GM19395 (cell line): ENCODE data around the gene ATG9A.

Experiments used
- ATAC-seq: cut with Tn5 transposase; IDR thresholded peaks from one replicate; pipeline ENCODE4 v1.9.1; 2021; ENCODE audit warnings: mild to moderate bottlenecking, moderate library complexity; ENCODE audit not compliant: unreplicated experiment

Gene ATG9A

DNA sequence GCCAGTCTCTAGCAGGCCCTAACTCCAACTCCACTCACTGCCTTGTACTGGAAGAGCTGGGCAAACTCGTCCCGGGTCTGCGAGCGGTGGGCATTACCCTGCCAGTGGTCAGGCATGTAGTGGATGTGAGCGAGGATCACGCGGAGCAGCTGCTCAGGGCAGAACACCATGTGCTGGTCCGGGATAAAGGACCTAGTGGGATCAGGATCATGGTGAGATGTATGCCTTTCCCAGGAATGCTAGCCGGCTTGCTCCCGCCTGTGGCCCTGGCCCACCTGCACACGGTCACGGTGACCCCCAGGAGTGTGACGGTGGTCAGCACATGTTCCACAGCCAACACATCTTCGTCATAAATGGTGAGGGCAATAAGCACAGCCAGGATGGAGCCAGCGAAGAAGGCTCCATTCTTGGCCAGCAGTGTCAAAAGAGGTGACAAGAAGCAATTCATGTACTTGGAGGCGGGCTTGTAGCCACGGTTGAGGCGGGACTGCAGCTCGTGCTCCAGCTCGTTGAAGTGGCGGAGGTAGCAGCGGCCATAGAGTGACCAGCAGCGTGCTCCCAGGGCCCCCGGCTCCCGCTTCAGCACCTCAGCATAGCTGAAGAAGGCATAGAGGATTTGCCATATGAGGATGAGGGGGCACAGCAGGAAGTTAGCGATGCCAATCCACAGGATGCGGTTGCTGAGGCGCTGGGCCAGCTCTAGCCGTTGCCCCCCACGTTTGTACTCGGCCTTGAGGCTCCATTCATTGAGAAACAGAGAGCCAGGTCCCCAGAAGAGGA lies 5.4 kb downstream of the ATG9A start:
- ATAC-seq: no peak

- no peak for ATAC-seq
These were observed 7.4 kb downstream of the ATG9A start for GRCh38 chr2:219221957-219222518.

DNA sequence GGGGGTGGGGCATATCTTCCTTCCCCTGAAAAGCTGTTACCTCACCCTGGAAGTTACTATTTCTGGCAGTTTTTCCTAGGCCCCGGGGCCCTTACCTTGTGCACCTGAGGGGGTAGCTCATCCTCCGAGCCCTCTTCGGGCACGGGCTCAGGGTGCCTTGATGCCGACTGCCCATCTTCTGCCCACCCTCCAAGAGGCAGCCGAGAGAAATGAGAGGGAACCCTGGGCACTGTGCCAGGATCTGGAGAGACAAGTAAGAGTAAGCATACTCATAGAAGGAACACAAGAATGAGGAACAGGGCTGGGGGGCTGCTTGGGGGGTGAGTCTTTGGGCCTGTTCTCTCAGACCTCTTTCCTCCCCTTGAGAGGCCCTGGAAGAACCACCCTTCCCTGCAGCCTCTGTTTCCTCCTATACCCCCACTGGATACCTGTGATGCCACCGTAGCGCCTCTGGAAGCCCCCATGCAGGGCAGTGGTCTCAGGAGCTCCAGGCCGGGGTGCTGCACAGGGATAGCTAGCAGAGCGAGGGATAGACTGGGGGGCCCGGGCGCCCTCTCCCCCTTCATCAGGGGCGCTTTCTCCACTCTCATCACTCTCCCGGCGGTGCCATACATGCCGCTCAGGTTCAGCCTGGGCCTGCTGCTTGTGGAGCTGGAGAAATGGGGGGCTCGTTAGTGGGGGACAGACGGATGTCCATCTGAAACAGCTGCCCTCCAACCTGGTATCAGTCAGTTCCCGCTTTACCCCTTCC lies 8.6 kb downstream of the ATG9A start:
- ATAC-seq: no peak

GRCh38 chr2:219219784-219220532 lies 9.5 kb downstream of the ATG9A start:
- no peak for ATAC-seq

DNA sequence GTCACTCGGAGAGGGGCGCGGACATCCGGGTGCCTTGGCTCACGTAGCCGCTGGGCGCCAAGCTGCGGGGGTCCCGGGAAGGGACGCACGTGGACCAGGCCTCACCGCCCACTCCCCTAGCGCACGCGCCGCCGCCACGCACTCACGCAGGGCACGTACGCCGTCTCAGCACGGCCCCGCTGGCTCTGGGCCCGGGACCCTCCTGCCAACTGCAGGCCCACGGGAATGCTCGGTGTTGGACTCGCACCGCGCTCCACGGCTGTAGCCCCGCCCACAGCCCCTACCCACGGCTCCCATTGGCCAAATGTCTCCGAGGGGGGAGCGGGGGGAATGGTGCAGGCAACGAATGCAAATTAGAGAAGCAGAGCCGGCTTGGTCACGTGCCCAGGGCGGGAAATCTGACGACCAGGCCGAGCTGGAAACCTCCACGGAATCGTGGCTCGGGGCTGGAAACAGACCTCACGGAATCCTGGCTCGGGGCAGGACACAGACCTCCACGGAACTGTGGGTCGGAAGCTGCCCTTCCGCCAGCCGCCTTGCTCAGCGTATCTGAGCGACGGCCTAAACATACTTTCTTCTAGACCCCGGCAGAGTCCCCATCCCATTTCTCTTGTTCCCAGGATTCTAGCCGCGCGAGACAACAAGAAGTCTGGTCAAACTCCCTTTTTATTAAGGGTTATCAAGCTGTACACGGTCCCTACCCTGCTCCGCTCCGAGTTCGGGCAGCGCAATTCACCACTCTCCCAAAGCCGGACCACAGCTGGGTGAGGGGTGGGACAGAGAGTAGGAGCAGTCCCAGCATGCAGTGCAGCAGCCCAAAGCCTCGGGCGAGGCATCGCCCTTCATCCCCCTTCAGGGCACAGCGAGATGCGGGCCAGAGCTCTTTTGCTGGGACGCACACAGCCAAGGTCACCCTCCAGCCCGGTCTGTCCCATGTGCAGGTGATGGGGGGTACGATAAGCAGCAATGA lies 10.4 kb downstream of the ATG9A start, which contains the start of gene ABCB6:
TSS of gene ABCB6 (minus strand) at position 227 of the 970 bp plus-strand sequence. CDS start 285 bp downstream, outside the sequence.
- peak; percentile 73 for ATAC-seq

- peak; percentile 39 for ATAC-seq
These were observed 11.2 kb downstream of the ATG9A start for GRCh38 chr2:219218217-219218731.

DNA sequence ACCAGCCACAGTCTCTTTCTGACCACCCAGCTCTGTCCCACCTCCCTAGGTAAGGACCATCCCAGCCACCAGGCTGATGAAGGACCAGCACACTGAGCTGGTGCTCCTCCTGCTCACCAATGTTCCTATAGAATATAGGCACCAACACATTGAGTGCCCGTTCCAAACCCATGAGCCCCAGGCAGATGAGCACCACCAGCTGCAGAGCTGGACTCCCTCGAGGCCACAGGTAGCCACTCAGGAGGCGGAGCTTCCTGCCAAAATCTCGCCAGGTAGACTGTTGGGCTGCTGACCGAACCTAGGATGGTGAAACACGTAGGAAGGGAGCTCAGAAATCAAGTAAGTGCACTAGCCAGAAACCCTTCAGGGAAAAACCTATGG lies 12.9 kb downstream of the ATG9A start:
- ATAC-seq: no peak

- no peak for ATAC-seq
These were observed 13.4 kb downstream of the ATG9A start for GRCh38 chr2:219215871-219216534.

- ATAC-seq: no peak
These were observed 14.7 kb downstream of the ATG9A start for GRCh38 chr2:219214786-219215185.

DNA sequence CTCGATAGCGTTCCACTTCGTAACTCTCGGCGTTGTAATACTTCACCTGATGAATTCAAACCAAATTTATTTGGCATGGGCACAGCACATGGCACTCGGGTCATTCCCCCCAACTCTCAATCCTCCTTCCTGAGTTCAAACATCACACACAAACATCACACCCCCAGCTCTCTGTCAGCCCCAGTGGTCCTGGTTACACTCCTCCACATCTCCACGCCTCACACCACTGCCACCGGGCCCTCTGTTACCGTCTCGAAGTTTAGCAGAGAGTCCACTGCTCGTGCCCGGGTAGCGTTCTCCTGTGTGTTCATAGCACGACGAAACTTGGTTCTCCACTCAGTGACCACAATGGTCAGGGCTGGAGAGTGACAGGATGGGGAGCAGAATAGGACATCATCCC lies 15.3 kb downstream of the ATG9A start:
- no peak for ATAC-seq

- ATAC-seq: no peak
These were observed 15.9 kb downstream of the ATG9A start for GRCh38 chr2:219213486-219214071.

DNA sequence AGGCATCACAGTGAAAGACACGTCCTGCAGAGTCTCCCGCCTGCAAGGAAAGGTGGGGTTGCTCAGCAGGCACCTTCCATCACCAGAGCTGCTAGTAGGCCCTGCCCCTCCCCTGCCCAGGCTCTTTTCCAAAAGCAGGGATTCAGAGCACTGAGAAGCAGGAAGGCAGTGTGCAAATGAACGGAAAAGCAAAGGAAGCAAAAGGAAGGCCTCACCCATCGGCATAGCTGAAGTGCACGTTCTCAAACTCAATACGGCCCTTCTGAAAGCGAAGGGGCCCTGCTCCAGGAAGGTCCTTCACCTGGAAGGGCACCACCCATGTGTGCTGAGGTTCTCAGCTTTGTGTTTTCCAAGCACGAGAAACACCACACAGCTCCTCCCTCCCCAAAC lies 16.4 kb downstream of the ATG9A start:
- no peak for ATAC-seq

GRCh38 chr2:219210886-219211362 lies 18.5 kb downstream of the ATG9A start:
- ATAC-seq: no peak

- ATAC-seq: no peak
These were observed 19.1 kb downstream of the ATG9A start for GRCh38 chr2:219210196-219210885.

DNA sequence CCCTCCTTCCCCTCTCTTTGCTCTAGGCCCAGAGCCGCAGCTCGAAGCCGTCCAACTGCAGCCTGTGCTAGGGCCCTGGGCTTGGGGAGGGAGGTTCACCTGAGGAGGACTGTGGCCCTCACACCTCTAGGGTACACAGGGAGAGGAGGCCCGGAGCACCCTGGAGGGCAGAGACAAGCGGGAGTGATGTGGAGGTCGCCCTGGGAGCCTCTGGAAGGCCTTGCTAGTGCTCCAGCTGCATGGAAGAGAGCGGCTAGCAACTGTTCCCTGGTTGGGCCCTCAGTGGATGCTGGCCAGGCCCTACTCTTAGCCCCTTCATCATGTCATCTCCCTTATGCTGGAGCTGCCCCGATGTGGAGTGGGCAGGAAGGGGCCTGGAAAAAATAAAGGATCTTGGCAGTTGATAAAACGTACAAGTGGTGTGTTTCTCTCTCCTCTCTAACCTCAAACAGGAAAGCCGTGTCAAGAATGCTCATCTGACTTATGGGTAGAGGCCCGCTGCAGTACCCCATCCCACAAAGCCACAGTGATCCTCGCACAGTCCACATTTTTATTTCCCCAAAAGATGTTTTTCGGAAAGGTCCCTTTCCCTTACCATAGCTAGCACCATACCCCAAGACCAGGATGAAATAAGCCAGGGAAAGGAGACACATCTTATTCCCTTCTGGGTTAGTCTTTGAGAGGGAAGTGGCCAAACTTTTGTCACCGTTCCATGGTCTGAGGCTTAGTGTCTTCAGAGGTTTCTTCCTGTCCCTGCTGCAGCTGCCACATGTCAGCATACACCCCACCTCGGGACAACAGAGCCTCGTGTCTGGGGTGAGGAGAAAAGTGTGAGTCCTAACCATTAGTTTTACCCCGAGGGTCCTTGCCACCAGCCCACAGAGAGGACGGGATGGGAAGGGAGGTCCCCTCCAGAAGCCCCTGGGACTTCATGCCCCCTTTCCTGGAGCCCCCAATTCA lies 19.9 kb downstream of the ATG9A start:
- ATAC-seq: no peak

DNA sequence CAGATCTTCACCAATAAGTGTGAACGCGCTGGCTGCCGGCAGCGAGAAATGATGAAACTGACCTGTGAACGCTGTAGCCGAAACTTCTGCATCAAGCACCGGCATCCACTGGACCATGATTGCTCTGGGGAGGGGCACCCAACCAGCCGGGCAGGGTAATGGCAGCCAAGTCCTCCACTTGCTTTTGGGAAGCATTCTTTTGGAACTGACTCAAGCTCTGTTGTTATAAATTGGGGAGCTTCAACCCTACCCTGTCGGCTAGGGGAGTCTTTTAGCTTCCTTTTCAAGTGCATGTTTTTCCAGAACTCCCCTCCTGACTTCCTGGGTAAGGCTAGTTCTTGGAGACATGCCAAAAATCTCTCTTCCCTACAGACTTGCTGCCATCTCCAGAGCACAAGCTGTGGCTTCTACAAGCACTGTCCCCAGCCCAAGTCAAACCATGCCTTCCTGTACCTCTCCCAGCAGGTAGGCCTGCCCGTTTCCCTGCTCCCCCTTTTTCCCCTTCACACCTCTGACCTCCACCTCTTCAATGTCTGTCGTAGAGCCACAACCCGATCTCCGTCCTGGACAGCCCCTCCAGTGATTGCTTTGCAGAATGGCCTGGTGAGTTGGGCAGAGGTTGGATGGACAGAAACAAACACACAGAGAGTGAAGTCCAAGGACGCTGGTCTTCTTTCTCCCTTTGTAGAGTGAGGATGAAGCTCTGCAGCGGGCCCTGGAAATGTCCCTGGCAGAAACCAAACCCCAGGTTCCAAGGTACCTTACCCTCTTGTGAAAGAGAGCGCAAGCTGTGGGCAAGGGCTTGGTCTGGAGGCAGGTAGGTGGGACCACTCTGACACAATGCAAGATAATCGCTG lies 21.3 kb downstream of the ATG9A start:
- ATAC-seq: no peak
